NCI-H1930 (cell line): ENCODE data around the gene DOP1B.
"Not testable (repeated sequence)": the region's sequence is repeated elsewhere in the genome, so short reads cannot be mapped to it uniquely, and the experiment has no call there.

Source experiments
- DNase-seq, 2 experiments: peaks; one replicate each; lab custom pipeline; 2025; lab: John Stamatoyannopoulos, UW

The DOP1B gene

GRCh38 chr21:36175771-36176565, 19.3 kb downstream of the DOP1B start:
- DNase-seq, result no peak

DNA sequence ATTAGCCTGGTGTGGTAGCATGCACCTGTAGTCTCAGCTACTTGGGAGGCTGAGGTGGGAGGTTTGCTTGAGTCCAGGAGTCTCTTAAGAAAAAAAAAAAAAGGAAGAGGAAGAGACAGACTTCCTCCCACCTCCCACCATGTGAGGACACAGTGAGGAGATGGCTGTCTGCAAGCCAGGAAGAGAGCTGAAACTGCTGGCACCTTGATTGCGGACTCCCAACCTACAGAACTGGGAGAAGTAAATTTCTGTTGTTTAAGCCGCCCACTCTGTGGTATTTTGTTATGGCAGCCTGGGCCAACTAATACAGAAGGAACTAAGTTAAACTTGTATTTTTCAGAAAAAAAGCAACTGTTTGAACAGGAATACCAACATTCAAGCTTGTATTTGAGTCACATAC, 21.7 kb downstream of the DOP1B start:
- no peak for DNase-seq

GRCh38 chr21:36179145-36179544, 22.5 kb downstream of the DOP1B start:
- no peak for DNase-seq

DNA sequence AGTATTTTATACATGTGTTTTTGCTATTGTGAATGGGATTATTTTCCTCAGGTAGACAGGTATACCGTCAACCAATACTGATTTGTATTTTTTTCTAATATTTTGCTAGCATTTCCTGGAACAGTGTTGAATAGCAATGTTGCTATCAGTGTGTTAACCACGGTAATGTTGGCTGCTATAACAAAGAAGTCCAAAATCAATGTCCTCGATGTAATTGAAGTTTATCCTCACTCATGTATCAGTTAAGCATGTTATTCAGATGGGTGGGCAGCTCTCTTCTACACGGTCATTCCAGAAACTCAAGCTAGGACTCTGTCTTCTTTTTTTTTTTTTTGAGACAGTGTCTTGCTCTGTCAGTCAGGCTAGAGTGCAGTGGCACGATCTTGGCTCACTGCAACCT, 24.3 kb downstream of the DOP1B start:
- DNase-seq, result no peak

- no peak for DNase-seq
Observed at GRCh38 chr21:36183144-36183795, 26.6 kb downstream of the DOP1B start.

DNA sequence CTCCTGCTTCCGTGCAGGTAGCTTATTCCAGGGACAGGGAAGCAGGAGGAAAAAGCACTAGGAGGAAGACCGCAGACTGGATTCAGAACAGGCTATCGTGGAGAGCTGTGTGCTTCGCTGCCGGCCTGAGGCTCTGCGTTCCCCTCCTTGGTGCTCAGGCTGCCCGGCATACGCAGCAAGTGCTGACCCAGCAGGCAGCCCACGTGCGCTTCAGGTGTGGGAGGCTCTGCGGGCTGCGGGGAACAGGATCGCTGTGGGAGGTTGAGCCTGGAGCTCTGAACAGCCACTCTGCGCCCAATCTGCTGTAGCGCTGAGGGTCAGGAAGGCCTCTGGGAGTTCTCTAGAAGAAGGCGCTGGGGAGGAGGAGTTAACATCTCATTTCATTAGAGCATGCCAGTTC, 27.9 kb downstream of the DOP1B start:
- DNase-seq, result no peak

DNA sequence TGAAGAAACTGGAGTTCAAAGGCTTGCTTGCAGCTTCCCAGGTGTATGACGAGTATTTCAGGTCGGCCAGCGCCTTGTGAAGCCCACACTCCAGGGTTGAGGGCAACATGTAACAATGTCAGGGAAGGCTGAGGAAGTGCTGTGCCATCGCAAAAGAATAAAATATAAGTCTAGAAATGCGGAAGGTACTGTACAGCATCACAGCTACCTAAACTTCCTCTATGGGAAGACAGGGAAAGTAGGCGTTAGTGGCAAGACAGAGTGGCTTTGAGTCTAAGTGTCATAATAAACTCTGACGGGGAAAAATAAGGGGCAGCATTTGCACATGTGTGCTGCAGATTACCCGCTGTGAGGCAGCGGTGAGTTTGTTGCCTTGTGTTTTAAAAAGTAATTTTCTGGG, 28.9 kb downstream of the DOP1B start:
- no peak for DNase-seq

DNA sequence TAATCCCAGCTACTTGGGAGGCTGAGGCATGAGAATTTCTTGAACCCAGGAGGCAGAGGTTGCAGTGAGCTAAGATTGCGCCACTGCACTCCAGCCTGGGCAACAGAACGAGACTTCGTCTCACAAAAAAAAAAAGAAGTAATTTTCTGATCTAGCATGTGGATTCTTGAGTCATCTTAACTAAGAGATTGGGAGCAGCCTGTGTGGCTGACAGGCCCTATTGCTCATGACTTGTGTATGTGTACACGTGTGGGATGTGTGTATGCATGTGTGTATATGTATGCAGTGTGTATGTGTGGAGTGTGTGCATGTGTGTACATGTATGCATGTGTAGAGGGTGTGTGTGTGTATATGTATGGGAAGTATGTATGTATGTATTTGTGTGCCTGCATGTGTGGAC, 29.5 kb downstream of the DOP1B start:
- no peak for DNase-seq

GRCh38 chr21:36186506-36187399, 30.1 kb downstream of the DOP1B start:
- DNase-seq, result no peak

- DNase-seq, result no peak
Observed at GRCh38 chr21:36188081-36188681, 31.6 kb downstream of the DOP1B start.

DNA sequence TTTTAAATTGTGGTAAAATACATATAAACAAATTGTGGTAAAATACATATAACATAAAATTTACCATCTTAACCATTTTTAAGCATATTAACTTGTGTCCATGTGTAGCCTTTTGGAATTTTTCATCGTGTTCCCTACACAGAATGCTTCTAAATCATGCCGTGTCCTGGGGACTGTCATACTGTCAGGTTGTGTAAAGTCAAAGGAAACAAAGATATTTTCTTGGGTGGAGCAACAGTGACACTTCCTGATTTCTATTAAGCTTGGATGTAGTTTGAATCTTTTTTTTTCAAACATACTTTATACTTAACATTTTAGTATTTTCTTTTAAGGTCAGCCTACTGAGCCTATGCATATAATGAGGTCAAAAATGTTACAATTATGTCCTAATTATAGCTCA, 32.3 kb downstream of the DOP1B start:
- DNase-seq, result no peak

DNA sequence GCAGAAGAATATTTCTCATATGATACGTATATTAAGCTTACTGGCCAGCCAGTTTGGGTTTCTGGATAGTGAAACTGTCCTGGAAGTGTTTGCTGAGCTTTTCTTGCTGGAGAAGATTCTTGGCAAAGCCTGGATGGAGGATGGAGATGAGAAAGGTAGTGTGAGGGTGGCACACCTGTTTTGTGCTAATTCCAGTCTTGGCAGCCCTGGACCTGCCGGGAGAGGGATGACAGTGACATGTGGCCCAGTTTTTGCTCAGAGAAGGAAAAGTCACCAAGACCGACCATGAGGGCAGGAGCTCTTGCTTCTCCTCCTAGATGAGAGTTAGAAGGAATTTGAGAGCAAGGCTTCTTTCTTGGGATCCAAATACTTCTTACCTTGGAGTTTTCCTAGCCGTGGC, 34.1 kb downstream of the DOP1B start:
- DNase-seq, result no peak

- DNase-seq, result no peak
Observed at GRCh38 chr21:36193200-36193599, 36.6 kb downstream of the DOP1B start.

DNA sequence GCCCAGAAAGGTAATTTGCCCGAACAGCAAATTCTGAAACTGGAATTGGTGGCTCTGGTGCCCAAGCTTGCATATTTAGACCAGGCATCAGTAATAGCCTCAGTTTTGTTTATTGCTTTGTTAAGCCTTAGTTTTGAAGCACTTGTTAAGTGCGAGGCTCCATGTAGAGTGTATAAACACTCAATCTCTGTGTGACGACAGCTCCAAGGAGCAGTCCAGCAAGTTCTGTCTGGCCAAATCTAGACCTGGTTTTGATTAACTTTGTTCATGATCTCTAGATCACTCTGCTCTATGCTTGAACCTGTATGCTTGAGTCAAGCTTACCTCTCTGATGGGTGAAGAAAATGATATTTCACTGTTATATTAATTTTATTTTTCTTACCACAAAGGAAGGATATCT, 37.4 kb downstream of the DOP1B start:
- DNase-seq, result no peak

GRCh38 chr21:36195613-36196012, 39.0 kb downstream of the DOP1B start:
- DNase-seq, result no peak

- DNase-seq, result no peak
Observed at GRCh38 chr21:36199021-36199420, 42.4 kb downstream of the DOP1B start.

DNA sequence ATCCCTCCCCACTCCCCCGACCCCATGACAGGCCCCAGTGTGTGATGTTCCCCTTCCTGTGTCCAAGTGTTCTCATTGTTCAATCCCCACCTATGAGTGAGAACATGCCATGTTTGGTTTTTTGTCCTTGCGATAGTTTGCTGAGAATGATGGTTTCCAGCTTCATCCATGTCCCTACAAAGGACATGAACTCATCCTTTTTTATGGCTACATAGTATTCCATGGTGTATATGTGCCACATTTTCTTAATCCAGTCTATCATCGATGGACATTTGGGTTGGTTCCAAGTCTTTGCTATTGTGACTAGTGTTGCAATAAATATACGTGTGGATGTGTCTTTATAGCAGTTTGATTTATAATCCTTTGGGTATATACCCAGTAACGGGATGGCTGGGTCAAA, 43.0 kb downstream of the DOP1B start:
- DNase-seq, result not testable (repeated sequence)

- DNase-seq, result no peak
Observed at GRCh38 chr21:36200081-36200561, 43.5 kb downstream of the DOP1B start.

- no peak for DNase-seq
Observed at GRCh38 chr21:36202726-36203602, 46.3 kb downstream of the DOP1B start.

- no peak for DNase-seq
Observed at GRCh38 chr21:36203603-36203889, 46.9 kb downstream of the DOP1B start.

GRCh38 chr21:36204980-36205379, 48.4 kb downstream of the DOP1B start:
- no peak for DNase-seq
